ENCODE results near the gene CDX4. TPM values are rescaled to one million over a fixed set of nuclear protein-coding genes. Genes with fewer than 3 reads are reported as not detected.
"Not testable (repeated sequence)": the region's sequence is repeated elsewhere in the genome, so short reads cannot be mapped to it uniquely, and the experiment has no call there.

CDX4 gene
- total and polyA plus RNA-seq, 2 donors = not detected

DNA sequence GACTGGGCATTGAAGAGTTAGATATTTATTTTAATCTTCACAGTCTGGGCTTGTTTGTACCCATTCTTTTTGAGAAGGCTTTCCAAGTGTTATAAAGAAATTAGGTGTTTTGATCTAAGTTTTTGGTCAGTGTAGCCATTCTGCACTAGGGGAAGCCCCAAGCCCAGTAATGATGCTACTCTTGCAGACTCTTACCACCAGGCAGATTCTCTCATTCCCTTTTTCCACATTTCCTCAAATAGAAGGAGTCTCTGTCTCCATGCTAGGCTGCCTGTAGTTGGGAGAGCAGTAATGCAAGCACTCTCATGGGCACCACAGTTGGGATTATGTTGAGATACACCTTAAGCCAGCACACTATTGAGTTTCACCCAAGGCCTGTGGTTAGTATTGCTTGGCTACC is 21.5 kb downstream of the CDX4 start:
- Histone ChIP-seq H3K27me3 (ENCODE audit: control insufficient read depth in 2 of 2, insufficient read depth in 1 of 2, low read length in 1 of 2) (no peaks in the 10 kb centered on the region), H3K4me3 (ENCODE audit: low read length in 2 of 2) (no peak overlapping the region), H3K9me3 (ENCODE audit: control insufficient read depth in 2 of 2, insufficient read depth in 1 of 2, low read length in 1 of 2) (no peaks in the 10 kb centered on the region), H3K4me1 (ENCODE audit: control insufficient read depth in 2 of 2, insufficient read depth in 2 of 2, low read length in 2 of 2) (no peaks in the 10 kb centered on the region), H3K36me3 (ENCODE audit: control insufficient read depth in 2 of 2, insufficient read depth in 2 of 2, low read length in 1 of 2) (no peaks in the 10 kb centered on the region), H3K27ac (ENCODE audit: low read depth in 1 of 2, low read length in 1 of 2) (no peak overlapping the region)
- DNase-seq (ENCODE audit: low read depth in 6 of 9, low spot score in 9 of 9) = no peak

DNA sequence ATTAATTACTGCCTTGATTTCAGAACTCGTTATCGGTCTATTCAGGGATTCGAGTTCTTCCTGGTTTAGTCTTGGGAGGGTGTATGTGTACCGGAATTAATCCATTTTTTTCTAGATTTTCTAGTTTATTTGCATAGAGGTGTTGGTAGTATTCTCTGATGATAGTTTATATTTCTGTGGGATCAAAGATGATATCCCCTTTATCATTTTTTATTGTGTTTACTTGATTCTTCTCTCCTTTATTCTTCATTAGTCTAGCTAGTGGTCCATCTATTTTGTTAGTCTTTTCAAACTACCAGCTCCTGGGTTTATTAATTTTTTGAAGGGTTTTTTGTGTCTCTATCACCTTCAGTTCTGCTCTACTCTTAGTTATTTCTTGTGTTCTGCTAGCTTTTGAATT is 32.1 kb downstream of the CDX4 start:
- Histone ChIP-seq H3K4me3 (ENCODE audit: low read length in 2 of 2) (no peak overlapping the region), H3K4me1 (ENCODE audit: control insufficient read depth in 2 of 2, insufficient read depth in 2 of 2, low read length in 2 of 2) (no peaks in the 10 kb centered on the region), H3K27ac (ENCODE audit: low read depth in 1 of 2, low read length in 1 of 2) (no peak overlapping the region), H3K36me3 (ENCODE audit: control insufficient read depth in 2 of 2, insufficient read depth in 2 of 2, low read length in 1 of 2) (no peaks in the 10 kb centered on the region), H3K27me3 (ENCODE audit: control insufficient read depth in 2 of 2, insufficient read depth in 1 of 2, low read length in 1 of 2) (no peaks in the 10 kb centered on the region), H3K9me3 (ENCODE audit: control insufficient read depth in 2 of 2, insufficient read depth in 1 of 2, low read length in 1 of 2) (peaks cover 0 to 6% of the 10 kb centered on the region in 2 donors)
- 97% methylated on average over 4 of the region's 4 CpGs for WGBS
- no peak for DNase-seq (ENCODE audit: low read depth in 6 of 9, low spot score in 9 of 9)

DNA sequence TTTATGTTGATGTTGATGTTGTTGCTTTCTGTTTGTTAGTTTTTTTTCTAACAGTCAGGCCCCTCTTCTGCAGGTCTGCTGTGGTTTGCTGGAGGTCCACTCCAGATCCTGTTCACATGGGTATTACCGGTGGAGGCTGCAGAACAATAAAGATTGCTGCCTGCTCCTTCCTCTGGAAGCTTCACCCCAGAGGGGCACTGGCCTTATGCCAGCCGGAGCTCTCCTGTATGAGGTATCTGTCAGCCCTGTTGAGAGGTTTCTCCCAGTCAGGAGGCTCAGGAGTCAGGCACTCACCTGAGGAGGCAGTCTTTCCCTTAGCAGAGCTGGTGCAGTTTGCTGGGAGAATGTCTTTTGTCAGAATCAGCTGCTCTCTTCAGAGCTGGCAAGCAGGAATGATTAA is 34.7 kb downstream of the CDX4 start:
- no peaks in the 10 kb centered on the region for H3K4me1 ChIP-seq (ENCODE audit: control insufficient read depth in 2 of 2, insufficient read depth in 2 of 2, low read length in 2 of 2)
- DNase-seq (ENCODE audit: low read depth in 6 of 9, low spot score in 9 of 9) = no peak
- 84% methylated on average over 2 of the region's 2 CpGs for WGBS

DNA sequence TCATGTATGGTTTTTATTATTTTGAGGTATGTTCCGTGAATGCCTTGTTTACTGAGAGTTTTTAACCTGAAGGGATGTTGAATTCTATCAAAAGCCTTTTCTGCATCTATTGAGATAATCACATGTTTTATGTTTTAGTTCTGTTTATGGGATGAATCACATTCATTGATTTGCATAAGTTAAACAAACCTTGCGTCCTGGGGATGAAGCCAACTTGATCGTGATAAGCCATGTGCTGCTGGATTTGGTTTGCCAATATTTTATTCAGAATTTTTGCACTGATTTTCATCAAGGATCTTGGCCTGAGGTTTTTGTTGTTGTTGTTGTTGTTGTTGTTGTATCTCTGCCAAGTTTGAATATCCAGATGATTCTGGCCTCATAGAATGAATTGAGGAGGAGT is 43.8 kb downstream of the CDX4 start:
- H3K9me3 ChIP-seq (ENCODE audit: control insufficient read depth in 2 of 2, insufficient read depth in 1 of 2, low read length in 1 of 2) = no peaks in the 10 kb centered on the region
- 98% methylated on average over 3 of the region's 3 CpGs for WGBS
- no peak for DNase-seq (ENCODE audit: low read depth in 6 of 9, low spot score in 9 of 9)

More for the DNA sequence above, 34.7 kb downstream of the CDX4 start:
- Histone ChIP-seq H3K9me3 (ENCODE audit: control insufficient read depth in 2 of 2, insufficient read depth in 1 of 2, low read length in 1 of 2) (peaks cover 0 to 6% of the 10 kb centered on the region in 2 donors), H3K36me3 (ENCODE audit: control insufficient read depth in 2 of 2, insufficient read depth in 2 of 2, low read length in 1 of 2) (no peaks in the 10 kb centered on the region), H3K27me3 (ENCODE audit: control insufficient read depth in 2 of 2, insufficient read depth in 1 of 2, low read length in 1 of 2) (no peaks in the 10 kb centered on the region), H3K4me3 (ENCODE audit: low read length in 2 of 2) (no peak overlapping the region), H3K27ac (ENCODE audit: low read depth in 1 of 2, low read length in 1 of 2) (no peak overlapping the region)

DNA sequence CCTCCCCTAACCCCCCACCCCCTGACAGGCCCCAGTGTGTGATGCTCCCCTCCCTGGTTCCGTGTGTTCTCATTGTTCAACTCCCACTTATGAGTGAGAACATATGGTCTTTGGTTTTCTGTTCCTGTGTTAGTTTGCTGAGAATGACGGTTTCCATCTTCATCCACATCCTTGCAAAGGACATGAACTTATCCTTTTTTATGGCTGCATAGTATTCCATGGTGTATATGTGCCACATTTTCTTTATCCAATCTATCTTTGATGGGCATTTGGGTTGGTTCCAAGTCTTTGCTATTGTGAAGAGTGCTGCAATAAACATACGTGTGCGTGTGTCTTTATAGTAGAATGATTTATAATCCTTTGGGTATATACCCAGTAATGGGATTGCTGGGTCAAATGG is 45.3 kb downstream of the CDX4 start:
- H3K36me3 ChIP-seq (ENCODE audit: control insufficient read depth in 2 of 2, insufficient read depth in 2 of 2, low read length in 1 of 2); H3K27me3 ChIP-seq (ENCODE audit: control insufficient read depth in 2 of 2, insufficient read depth in 1 of 2, low read length in 1 of 2); H3K27ac ChIP-seq (ENCODE audit: low read depth in 1 of 2, low read length in 1 of 2); H3K9me3 ChIP-seq (ENCODE audit: control insufficient read depth in 2 of 2, insufficient read depth in 1 of 2, low read length in 1 of 2); H3K4me3 ChIP-seq (ENCODE audit: low read length in 2 of 2); H3K4me1 ChIP-seq (ENCODE audit: control insufficient read depth in 2 of 2, insufficient read depth in 2 of 2, low read length in 2 of 2); DNase-seq (ENCODE audit: low read depth in 6 of 9, low spot score in 9 of 9): not testable (repeated sequence)
- 94% methylated on average over 4 of the region's 4 CpGs for WGBS

More for the DNA sequence above, 43.8 kb downstream of the CDX4 start:
- H3K27me3 ChIP-seq (ENCODE audit: control insufficient read depth in 2 of 2, insufficient read depth in 1 of 2, low read length in 1 of 2) = no peaks in the 10 kb centered on the region
- no peak overlapping the region for H3K4me3 ChIP-seq (ENCODE audit: low read length in 2 of 2)
- H3K4me1 ChIP-seq (ENCODE audit: control insufficient read depth in 2 of 2, insufficient read depth in 2 of 2, low read length in 2 of 2) = no peaks in the 10 kb centered on the region
- H3K27ac ChIP-seq (ENCODE audit: low read depth in 1 of 2, low read length in 1 of 2) = no peak overlapping the region
- H3K36me3 ChIP-seq (ENCODE audit: control insufficient read depth in 2 of 2, insufficient read depth in 2 of 2, low read length in 1 of 2) = no peaks in the 10 kb centered on the region

Other genes with a start within 250 kb of the CDX4 start
- gene NAP1L2, start 232.2 kb upstream of the CDX4 start, total RNA-seq = 1.6 TPM
- gene NAP1L2, start 232.2 kb upstream of the CDX4 start, polyA plus RNA-seq = 3.2 TPM
- 5.1 TPM for gene CHIC1, start 116.1 kb downstream of the CDX4 start, total RNA-seq
- 3.7 TPM for gene CHIC1, start 116.1 kb downstream of the CDX4 start, polyA plus RNA-seq

Data from thymus (tissue), 11 donors.